HG03097 (cell line): ENCODE measurements around the gene ORAI3.

Experiments used
- ATAC-seq: cut with Tn5 transposase; IDR thresholded peaks from one replicate; pipeline ENCODE4 v1.9.1; 2021; ENCODE audit not compliant: unreplicated experiment, low FRiP score

Gene ORAI3

DNA sequence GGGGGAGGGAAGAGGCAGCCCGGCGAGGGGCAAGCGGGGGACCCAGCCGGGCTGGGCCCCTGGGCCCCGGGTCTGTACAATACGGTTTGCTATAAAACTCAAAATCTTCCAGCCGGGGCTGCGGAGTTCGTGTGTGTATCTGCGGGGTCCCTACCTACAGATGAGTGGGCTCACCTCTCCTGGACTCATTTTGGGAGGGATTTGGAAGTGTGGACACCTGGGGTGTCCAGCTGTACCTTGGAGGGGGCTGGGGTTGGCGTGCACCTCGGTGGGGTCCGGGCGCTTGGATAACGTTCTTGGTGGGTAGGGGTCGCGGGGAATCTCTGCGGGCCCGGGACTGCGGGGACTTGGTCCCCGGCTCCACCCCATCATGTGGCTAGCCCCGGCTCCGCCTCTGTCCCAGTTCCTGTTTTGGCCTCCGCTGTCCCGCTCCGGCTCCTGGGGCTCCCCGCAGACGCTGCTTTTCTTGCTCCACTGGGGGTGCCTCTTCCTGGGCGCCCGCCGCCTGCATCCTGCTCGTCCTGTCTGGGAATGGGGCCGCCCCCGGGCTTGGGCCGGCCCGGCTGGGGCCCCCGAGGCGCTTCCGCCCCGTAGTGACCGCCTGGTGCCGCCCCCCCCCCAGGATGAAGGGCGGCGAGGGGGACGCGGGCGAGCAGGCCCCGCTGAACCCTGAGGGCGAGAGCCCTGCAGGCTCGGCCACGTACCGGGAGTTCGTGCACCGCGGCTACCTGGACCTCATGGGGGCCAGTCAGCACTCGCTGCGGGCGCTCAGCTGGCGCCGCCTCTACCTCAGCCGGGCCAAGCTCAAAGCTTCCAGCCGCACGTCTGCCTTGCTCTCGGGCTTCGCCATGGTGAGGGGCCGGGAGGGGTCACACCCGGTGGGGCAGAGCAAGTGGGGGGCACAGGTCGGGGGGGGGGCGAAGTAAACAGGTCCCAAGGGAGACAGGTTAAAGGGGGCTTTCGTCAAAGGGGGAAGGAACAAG, at the start of gene ORAI3:
Gene ORAI3, plus strand, starts transcription at position 402 of the 983 bp plus-strand sequence. Its CDS starts 222 bp downstream, at position 624.
- peak; percentile 47 for ATAC-seq

DNA sequence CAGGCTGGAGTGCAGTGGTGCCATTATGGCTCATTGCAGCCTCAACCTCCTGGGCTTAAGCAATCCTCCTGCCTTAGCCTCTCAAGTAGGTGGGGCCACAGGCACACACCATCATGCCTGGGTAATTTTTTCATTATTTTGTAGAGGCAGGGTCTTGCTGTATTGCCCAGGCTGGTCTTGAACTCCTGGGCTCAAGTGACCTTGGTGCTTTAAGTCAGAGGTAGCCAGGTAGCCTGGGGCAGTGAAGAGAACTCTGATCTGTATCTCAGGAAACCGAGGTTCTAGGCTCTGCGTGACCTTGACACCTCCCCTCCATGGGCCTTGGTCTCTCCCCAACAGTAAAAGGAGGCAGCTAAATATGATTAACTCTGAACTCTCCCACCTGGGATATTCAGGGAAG, 49.1 kb upstream of the ORAI3 start:
- ATAC-seq, result no peak

DNA sequence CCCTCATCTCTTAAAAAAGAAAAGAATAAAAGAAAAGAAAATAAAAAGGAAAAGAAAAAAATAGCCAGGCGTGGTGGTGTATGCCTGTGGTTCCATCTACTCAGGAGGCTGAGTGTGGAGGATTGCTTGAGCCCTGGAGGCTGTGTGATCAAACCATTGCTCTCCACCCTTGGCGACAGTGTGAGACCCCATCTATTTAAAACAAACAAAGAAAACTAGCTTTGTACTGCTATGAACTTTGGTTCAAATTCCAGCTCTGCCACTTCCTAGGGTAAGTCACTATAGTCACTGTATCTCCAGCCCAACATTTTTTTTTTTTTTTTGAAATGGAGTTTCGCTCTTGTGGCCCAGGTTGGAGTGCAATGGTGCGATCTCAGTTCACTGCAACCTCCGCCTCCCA, 48.3 kb upstream of the ORAI3 start:
- no peak for ATAC-seq

DNA sequence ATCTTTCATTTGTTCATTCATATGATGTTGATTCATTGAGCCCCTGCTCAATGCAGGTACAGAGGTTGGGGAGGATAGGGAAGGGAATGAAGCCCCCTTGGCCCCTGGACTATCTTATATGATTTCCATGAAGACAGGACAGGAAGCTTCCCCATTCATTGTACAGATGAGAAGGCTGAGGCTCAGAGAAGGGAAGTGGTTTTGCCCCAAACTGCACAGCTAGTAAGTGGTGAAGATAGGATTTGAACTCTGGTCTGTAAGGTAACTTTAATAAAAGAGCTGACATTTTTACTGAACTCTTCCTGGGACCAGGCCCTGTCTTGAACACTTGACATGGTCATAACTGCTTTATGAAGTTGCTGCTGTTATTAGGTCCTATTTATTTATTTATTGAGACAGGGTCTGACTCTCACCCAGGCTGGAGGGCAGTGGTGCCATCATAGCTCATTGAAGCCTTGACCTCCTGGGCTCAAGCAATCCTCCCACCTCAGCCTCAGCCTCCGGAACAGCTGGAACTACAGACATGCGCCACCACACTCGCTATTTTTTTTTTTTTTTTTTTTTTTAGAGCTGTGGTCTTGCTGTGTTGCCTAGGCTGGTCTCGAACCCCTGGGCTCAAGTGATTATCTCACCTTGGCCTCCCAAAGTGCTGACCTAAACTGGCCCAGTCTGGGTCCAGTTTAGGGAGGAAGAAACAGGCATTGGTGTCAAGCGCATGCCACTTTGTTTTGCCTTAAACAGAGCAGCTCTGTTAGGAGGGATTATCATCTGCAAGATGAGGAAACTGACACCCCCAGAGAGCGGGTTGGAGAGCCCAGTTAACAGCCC, 47.5 kb upstream of the ORAI3 start:
- no peak for ATAC-seq

DNA sequence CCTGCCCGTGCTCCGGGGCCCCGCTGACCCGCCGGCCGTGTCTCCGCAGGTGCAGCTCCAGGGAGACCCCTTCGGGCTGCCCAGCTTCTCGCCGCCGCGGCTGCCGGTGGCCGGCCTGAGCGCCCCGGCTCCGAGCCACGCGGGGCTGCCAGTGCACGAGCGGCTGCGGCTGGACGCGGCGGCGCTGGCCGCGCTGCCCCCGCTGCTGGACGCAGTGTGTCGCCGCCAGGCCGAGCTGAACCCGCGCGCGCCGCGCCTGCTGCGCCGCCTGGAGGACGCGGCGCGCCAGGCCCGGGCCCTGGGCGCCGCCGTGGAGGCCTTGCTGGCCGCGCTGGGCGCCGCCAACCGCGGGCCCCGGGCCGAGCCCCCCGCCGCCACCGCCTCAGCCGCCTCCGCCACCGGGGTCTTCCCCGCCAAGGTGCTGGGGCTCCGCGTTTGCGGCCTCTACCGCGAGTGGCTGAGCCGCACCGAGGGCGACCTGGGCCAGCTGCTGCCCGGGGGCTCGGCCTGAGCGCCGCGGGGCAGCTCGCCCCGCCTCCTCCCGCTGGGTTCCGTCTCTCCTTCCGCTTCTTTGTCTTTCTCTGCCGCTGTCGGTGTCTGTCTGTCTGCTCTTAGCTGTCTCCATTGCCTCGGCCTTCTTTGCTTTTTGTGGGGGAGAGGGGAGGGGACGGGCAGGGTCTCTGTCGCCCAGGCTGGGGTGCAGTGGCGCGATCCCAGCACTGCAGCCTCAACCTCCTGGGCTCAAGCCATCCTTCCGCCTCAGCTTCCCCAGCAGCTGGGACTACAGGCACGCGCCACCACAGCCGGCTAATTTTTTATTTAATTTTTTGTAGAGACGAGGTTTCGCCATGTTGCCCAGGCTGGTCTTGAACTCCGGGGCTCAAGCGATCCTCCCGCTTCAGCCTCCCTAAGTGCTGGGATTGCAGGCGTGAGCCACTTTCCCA, 46.6 kb upstream of the ORAI3 start:
- no peak for ATAC-seq

DNA sequence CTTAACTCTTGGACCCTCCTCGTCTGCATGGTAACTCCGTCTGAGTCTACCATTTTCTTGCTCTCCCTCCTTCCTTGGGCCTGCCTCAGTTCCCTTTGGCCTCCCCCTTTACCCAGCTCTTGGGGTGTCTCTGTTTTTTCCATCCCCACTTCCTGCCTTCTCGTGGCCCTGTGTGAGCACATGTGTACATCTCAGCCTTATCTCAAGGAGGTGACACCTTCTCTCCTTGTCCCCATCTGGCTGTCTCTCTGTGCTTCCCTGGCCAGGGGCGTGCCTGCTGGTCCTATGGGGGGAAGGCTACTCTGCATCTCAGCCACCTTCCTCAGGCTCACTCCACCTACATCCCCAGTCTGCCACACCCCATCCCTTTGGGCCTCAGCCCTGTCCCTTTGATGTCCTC, 45.9 kb upstream of the ORAI3 start:
- ATAC-seq, result no peak

DNA sequence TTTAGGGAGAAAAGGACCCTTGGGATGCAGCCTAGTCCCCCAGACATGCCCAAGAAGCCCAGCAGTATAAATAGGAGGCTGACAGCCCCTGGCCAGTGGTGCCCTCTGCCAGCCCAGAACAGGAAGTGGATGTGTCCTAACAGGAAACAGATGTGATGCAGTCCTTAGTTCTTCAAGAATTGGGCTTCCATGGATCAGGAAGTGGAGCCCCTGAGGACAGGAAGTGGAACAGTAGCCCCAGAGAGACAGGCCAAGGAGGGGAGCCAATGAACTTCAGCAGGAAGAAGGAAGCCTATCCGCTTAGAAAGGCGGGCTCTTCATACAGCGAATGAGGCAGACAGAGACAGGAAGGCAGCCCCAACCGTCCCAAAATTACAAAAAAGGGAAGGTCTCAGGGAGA, 45.3 kb upstream of the ORAI3 start:
- ATAC-seq, result no peak

DNA sequence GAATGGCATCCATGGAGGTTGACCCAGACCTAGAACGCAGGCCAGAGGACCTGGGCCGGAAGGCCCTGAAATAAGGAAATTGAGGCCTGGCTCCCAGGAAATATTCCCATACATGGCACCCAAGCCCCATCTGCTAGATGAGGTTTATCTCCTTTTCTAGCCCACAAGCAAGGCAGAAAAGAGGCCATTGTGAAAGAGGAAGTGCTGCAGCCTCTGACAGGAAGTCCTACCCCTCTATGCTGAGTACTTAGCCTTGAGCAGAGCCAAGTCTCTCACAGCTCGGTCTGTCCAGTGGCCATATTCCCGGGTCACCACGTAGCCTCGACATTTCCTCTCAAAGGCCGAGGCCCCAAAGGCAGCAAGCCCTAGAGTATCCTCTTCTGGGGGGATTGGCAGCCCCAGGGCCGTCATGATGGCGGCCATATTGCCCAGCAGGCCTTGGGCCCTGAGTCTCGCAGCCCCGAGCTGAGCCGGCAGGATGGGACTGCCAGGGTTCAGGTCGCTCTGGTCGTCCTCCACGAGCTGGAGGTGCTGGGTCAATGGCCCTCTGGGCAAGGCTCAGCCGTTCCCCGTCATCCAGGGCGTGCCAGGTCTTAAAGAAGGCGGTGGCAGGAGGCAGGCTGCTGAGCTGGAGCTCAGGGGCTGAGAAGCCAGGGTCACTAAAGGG, 44.6 kb upstream of the ORAI3 start:
- ATAC-seq, result no peak

DNA sequence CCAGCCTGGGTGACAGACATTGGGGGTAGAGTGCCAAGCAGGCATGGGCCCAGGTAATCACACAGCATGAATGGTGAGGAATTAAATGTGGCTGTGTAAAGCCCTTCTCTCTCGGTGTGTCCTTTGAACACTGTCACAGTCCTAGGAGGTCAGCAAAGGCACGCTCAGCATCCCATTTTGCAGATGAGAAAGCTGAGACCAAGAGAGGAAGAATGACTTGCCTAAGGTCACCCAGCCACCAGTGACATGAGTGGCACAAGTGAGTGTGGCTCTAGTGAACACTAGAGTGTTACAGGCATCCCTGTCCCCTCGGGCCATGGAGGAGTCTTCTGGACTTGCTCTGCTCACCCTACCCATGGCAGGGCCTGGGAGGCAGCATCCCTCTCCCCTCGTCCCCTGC, 41.8 kb upstream of the ORAI3 start:
- ATAC-seq, result no peak

DNA sequence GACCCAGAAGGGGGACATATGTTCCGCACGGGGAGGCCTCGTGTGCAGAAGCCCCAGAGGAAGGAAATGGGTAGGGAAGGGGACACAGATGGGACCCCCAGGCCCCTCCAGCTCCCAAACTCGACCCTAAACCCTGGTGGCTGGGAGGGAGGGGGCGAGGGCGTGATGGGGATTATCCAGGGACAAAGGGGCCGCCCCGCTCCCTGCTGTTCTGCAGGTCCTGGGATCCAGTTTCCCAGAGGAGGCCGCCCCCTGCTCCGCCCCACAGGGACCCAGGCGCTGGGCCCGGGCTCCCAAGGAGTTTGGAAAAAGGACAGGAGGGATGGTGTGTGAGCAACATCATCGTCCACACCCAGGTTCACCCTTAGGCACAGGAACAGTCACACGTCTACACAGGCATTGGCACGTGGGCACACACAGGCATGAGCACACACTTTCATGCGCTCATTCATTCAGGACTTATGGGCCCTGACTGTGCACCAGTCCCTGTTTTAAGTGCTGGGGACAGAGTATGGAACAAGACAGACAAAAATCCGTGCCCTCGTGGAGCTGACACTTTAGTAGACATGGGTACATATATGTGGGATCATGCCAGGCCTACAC, 38.3 kb upstream of the ORAI3 start:
- ATAC-seq, result no peak

DNA sequence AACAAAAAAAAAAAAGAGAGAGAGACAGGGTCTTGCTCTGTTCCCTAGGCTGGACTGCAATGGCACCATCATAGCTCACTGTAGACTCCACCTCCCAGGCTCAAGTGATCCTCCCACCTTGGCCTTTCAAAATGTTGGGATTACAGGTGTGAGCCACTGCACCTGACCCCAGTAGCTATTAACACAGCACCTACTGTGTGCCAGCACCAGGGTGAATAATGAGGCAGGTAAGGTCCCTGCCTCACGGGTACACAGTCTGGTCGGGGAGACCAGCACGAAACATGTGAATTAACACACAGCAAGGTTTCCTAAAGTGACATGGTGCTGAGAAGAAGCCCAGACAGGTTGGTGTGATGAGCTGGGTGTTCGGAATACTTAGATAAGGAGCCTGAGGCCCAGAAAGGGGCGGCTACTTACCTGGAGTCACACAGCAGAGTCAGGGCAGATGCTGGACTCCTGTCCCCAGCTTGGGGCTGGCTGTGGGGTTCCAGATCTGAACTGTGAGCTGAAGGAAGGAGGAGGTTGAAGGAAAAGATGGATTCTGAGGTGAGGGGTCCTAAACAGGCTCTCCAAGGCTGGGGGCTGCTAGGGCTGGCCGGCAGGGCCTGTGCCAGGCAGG, 36.0 kb upstream of the ORAI3 start:
- ATAC-seq, result no peak

DNA sequence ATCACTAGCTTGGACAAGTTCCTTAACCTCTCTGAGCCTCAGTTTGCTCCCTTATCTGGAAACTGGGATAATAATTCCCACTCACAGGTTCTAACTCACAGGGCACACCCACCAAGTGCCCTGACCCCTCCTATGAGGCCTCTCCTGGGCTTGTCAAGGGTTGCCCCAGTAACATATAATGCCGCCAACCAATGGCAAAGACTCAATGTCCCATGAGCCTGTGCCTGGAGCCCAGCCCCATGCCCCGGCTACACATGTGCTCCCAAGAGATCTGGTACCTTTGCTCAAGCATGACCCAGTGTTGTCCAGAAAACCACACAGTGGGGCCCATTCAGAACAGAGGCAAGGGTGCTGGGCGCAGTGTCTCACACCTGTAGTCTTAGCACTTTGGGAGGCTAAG, 34.0 kb upstream of the ORAI3 start:
- no peak for ATAC-seq

DNA sequence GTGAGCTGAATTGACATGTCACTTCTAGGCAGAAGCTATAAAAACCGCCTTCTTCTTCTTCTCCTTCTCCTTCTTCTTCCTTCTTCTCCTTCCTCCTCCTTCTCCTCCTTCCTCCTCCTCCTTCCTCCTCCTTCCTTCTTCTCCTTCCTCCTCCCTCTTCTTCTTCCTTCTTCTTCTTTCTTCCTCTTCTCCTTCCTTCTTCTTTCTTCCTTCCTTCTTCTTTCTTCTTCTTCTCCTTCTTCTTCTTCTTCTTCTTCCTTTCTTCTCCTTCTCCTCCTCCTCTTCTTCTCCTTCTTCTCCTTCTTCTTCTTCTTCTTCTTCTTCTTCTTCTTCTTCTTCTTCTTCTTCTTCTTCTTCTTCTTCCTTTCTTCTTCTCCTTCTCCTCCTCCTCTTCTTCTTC, 30.3 kb upstream of the ORAI3 start:
- no peak for ATAC-seq

DNA sequence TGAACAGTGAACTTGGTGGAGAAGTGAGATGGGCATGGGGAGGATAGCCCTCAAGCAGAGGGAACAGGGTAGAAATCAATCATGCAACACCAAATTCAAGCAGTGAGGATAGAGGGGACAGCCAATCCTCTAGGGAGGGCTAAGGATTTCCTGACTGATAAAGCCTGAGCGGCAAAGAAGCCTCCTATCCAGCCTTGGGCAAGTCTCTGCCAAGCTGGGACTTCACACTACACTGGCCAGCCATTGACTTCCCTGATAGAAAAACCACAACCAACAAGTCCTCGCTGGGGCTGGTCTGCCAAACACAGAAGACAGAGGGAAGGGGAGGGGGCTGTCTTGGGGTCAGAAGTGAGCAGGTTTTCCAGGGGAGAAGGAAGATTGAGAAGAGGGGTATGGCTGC, 28.0 kb upstream of the ORAI3 start:
- ATAC-seq, result no peak

DNA sequence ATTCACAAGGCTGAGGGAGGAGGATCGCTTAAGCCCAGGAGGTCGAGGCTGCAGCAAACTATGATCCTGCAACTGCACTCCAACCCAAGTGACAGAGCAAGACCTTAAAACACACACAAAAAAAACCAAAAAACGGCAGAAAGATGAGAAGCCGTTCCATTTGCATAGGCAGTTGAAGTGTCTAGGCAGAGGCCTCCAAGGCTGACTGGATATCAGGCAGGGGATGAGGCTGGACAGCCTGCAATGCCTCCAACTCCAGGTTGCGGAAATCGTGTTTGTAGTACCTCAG, 27.5 kb upstream of the ORAI3 start:
- no peak for ATAC-seq

DNA sequence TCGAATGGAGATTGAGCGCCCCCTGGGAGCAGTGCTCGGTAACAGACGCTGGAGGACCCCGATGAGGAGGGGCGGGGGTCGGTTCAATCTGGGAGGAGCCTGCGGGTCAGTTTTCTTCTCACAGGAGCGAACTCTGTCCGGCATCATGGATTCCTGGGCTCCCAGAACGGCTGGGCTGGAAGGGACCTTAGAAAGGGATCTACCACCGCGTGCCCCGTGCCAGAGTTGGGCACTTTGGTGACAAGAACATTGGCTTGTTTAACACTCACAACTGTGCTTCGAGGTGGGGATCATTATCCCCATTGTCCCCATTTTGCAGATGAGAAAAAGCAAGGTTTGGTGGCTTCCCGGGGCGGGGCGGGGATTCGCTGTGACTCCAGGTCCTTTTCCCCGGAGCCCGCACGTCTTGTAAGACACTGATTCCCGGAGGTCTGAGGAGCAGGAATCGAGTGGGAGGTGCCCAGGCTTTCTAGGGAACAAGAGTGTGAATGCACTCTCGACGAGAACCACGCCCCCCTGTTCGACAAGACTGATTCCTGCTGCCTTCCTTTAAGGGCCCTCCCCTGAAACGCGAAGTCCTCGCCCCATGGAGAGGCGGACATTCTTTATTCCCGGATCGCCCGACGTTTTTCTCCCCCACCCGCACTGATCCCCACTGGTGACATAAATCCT, 27.0 kb upstream of the ORAI3 start:
- no peak for ATAC-seq

DNA sequence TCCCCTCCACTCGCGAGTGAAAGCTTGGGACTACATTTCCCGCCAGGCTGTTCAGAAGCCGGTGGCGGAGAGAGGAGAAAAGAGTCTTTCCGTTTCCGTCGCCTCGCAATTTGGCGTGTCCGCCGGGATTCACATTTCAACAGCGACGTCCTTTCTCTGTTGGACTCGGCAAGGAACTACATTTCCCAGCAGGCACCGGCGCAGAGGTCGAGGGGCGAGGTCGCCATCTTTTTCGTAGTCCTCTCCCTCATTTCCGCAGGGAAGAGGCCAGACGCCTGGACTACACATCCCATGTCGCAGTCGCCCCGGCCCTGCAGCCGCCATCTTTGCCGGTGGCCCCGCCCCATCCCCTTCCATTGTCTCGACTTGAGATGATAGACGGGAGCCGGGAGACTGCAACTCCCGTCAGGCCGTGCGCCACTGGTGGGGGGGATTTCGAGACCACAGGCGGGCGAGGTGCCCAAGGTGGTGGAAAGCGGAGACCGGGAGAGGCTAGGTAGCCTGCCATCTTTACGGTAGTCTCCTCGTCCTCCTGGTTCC, 26.4 kb upstream of the ORAI3 start:
- ATAC-seq, result peak; percentile 70

DNA sequence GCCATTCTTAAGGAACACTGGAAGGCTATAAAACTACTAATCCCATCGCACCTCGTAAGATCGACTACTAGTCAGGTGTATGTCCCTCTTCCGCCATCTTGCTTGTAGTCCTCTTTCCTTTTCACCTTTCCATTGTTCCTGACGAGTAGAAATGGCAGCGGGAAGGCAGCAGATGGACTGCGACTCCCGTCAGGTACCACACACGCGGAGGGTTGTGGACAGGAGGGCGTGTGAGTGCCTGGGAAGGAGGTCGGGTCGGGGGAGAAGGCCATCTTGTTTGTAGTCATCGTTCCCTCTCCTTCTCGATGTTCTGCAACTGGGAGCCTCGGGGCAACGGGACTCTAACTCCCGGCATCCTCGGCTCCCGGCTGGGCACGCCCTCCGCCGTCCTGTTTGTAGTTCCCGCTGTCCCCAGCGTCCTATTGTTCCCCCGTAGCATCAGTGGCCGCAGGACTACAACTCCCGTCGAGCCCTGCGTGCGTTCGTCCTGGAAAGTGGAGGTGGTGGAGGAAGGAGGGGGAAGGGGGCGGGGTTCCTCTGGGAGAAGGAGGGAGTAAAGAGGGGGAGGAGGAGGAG, 25.8 kb upstream of the ORAI3 start:
- peak; percentile 63 for ATAC-seq
